Measurements from ENCODE around the gene ZNF350.
"Not testable (repeated sequence)": the region's sequence is repeated elsewhere in the genome, so short reads cannot be mapped to it uniquely, and the experiment has no call there.

ZNF350 gene

GRCh38 chr19:51971624-51972023, 15.0 kb downstream of the ZNF350 start:
- no peak for DNase-seq (ENCODE audit: low read depth in 3 of 3)

- no peak for DNase-seq (ENCODE audit: low read depth in 3 of 3)
Observed at GRCh38 chr19:51970718-51971117, 15.9 kb downstream of the ZNF350 start.

GRCh38 chr19:51965583-51965982, 21.1 kb downstream of the ZNF350 start:
- DNase-seq (ENCODE audit: low read depth in 3 of 3), result no peak

- not testable (repeated sequence) for DNase-seq (ENCODE audit: low read depth in 3 of 3)
Observed at GRCh38 chr19:51960621-51961233, 25.9 kb downstream of the ZNF350 start.

GRCh38 chr19:51959791-51960190, 26.8 kb downstream of the ZNF350 start:
- no peak for DNase-seq (ENCODE audit: low read depth in 3 of 3)

GRCh38 chr19:51957846-51958245, 28.8 kb downstream of the ZNF350 start:
- not testable (repeated sequence) for DNase-seq (ENCODE audit: low read depth in 3 of 3)

GRCh38 chr19:51948975-51949374, 37.7 kb downstream of the ZNF350 start:
- no peak for DNase-seq (ENCODE audit: low read depth in 3 of 3)

- DNase-seq (ENCODE audit: low read depth in 3 of 3), result no peak
Observed at GRCh38 chr19:51946602-51947001, 40.0 kb downstream of the ZNF350 start.

- no peak for DNase-seq (ENCODE audit: low read depth in 3 of 3)
Observed at GRCh38 chr19:51944798-51945552, 41.7 kb downstream of the ZNF350 start.

GRCh38 chr19:51938936-51939335, 47.7 kb downstream of the ZNF350 start:
- no peak for DNase-seq (ENCODE audit: low read depth in 3 of 3)

- no peak for DNase-seq (ENCODE audit: low read depth in 3 of 3)
Observed at GRCh38 chr19:51931921-51932320, 54.7 kb downstream of the ZNF350 start.

GRCh38 chr19:51927859-51928258, 58.8 kb downstream of the ZNF350 start:
- DNase-seq (ENCODE audit: low read depth in 3 of 3), result no peak

GRCh38 chr19:51926784-51927741, 59.6 kb downstream of the ZNF350 start, which contains the start of gene ZNF613:
Gene ZNF613, plus strand, starts transcription at chr19:51927472. Its CDS starts 8,749 bp downstream, at chr19:51936221.
- peak; percentile 71 to 73 (median 72) for DNase-seq (ENCODE audit: low read depth in 3 of 3)

GRCh38 chr19:51926426-51926783, 60.2 kb downstream of the ZNF350 start:
- no peak for DNase-seq (ENCODE audit: low read depth in 3 of 3)

- no peak for DNase-seq (ENCODE audit: low read depth in 3 of 3)
Observed at GRCh38 chr19:51921949-51922348, 64.7 kb downstream of the ZNF350 start.

GRCh38 chr19:51919606-51920005, 67.0 kb downstream of the ZNF350 start:
- no peak for DNase-seq (ENCODE audit: low read depth in 3 of 3)

GRCh38 chr19:51916167-51916566, 70.5 kb downstream of the ZNF350 start:
- DNase-seq (ENCODE audit: low read depth in 3 of 3), result no peak

GRCh38 chr19:51915324-51915867, 71.2 kb downstream of the ZNF350 start:
- DNase-seq (ENCODE audit: low read depth in 3 of 3), result no peak

Measured in stimulated activated CD4-positive, alpha-beta T cell treated with anti-CD3 and anti-CD28 coated beads, TNF-alpha, amount 100 ng/mL, for 48 hours (primary cell).